Mesenteric fat pad (tissue), 1 donor: ENCODE results near the gene HOPX. TPM values are rescaled to one million over a fixed set of nuclear protein-coding genes. Genes with fewer than 3 reads are reported as not detected.
"Not testable (repeated sequence)": the region's sequence is repeated elsewhere in the genome, so short reads cannot be mapped to it uniquely, and the experiment has no call there.

Experiments used
- DNase-seq: peaks from one replicate; pipeline ENCODE4 v3.0.0-alpha.2; 2020; ENCODE audit warnings: low spot score
- long read RNA-seq: library from polyadenylated mRNA; unstranded; transcript quantifications from one replicate; pipeline ENCODE4 v2.0.0, GENCODE V29; 2020
- total RNA-seq: library from RNA; stranded (reverse); fragmentation: NEBNext Ultra II Directional; extraction: Animal tissue kit (Norgen Biotek cat#: 25700); gene quantifications from one replicate; pipeline ENCODE4 v1.2.1, GENCODE V29; 2021
- donor health status: DM: yes; HTN: yes; CAD: no.

The HOPX gene
- total RNA-seq: 3.2 TPM
- long read RNA-seq, transcript HOPX-202 (3 exons, 1,611 nt): major isoform, 12 of 14 reads
- long read RNA-seq, partial matches to known transcripts: 0 of 14 reads
- long read RNA-seq, other reads (novel, unspliced or antisense): 0 of 14 reads

- no peak for DNase-seq
Observed at GRCh38 chr4:56681158-56681852, at the start of gene HOPX. Gene HOPX, minus strand, starts transcription at chr4:56681296. Its CDS starts 23,480 bp downstream, at chr4:56657816.

GRCh38 chr4:56730097-56730496 is 49.0 kb upstream of the HOPX start:
- no peak for DNase-seq

- DNase-seq: no peak
Observed at GRCh38 chr4:56728512-56728911, 47.4 kb upstream of the HOPX start.

GRCh38 chr4:56727150-56727549 is 46.1 kb upstream of the HOPX start:
- DNase-seq: no peak

GRCh38 chr4:56726593-56726992 is 45.5 kb upstream of the HOPX start:
- DNase-seq: not testable (repeated sequence)

GRCh38 chr4:56723659-56724230 is 42.6 kb upstream of the HOPX start:
- no peak for DNase-seq

GRCh38 chr4:56723201-56723605 is 42.1 kb upstream of the HOPX start:
- no peak for DNase-seq

GRCh38 chr4:56708146-56708545 is 27.1 kb upstream of the HOPX start:
- DNase-seq: no peak

GRCh38 chr4:56705966-56706365 is 24.9 kb upstream of the HOPX start:
- DNase-seq: no peak

GRCh38 chr4:56705334-56705733 is 24.2 kb upstream of the HOPX start:
- DNase-seq: no peak

GRCh38 chr4:56704089-56704871 is 23.2 kb upstream of the HOPX start:
- DNase-seq: no peak

GRCh38 chr4:56703378-56703777 is 22.3 kb upstream of the HOPX start:
- no peak for DNase-seq

GRCh38 chr4:56701644-56702043 is 20.5 kb upstream of the HOPX start:
- no peak for DNase-seq

- no peak for DNase-seq
Observed at GRCh38 chr4:56701161-56701480, 20.0 kb upstream of the HOPX start.

GRCh38 chr4:56699537-56700105 is 18.5 kb upstream of the HOPX start:
- DNase-seq: no peak

GRCh38 chr4:56698329-56698728 is 17.2 kb upstream of the HOPX start:
- DNase-seq: no peak

GRCh38 chr4:56696056-56696455 is 15.0 kb upstream of the HOPX start:
- DNase-seq: no peak

GRCh38 chr4:56693476-56693875 is 12.4 kb upstream of the HOPX start:
- DNase-seq: not testable (repeated sequence)

- DNase-seq: no peak
Observed at GRCh38 chr4:56692576-56692975, 11.5 kb upstream of the HOPX start.

- DNase-seq: no peak
Observed at GRCh38 chr4:56691425-56691824, 10.3 kb upstream of the HOPX start.

- no peak for DNase-seq
Observed at GRCh38 chr4:56690393-56690792, 9.3 kb upstream of the HOPX start.
